HG02678 (cell line): ENCODE results near the gene KLRB1.
"Not testable (repeated sequence)": the region's sequence is repeated elsewhere in the genome, so short reads cannot be mapped to it uniquely, and the experiment has no call there.

Source experiments
- ATAC-seq: cut with Tn5 transposase; IDR thresholded peaks from one replicate; pipeline ENCODE4 v1.9.1; 2021; ENCODE audit warnings: mild to moderate bottlenecking, moderate library complexity; ENCODE audit not compliant: unreplicated experiment

KLRB1 gene

GRCh38 chr12:9545489-9545888 lies 62.2 kb downstream of the KLRB1 start:
- ATAC-seq: not testable (repeated sequence)
